Right lobe of liver (tissue), 6 donors: ENCODE results near the gene NRIP3. TPM values are rescaled to one million over a fixed set of nuclear protein-coding genes. Genes with fewer than 3 reads are reported as not detected.

Experiments
- ATAC-seq, 4 donors: fragments of 200-7000 bp; cut with Tn5 transposase; one replicate each; pipeline ENCODE4 v1.9.1; 2020; ENCODE audit warnings: mild to moderate bottlenecking in 4 of 4, moderate library complexity in 4 of 4
- DNase-seq, 3 donors: peaks; one replicate each; pipeline ENCODE4 v3.0.0-alpha.2; 2020
- H3K27ac ChIP-seq, 3 donors: fragments of 200-600 bp; one replicate each; pipeline ENCODE4 v1.8.0; 2022
- H3K27me3 ChIP-seq, 2 donors: fragments of 200-600 bp; one replicate each; pipeline ENCODE4 v1.8.0; 2022
- H3K36me3 ChIP-seq, 4 donors: fragments of 200-600 bp; sonication (generic) in 1 of 4; one replicate each; pipeline versions ENCODE4 v1.5.1 to v1.8.0; 2017 to 2022; ENCODE audit warnings: control low read depth in 1 of 4
- H3K4me1 ChIP-seq, 4 donors: fragments of 200-600 bp; sonication (generic) in 1 of 4; one replicate each; pipeline versions ENCODE4 v1.5.1 to v1.8.0; 2017 to 2022; ENCODE audit warnings: control low read depth in 1 of 4
- H3K4me3 ChIP-seq, 3 donors: fragments of 200-600 bp; one replicate each; pipeline ENCODE4 v1.8.0; 2022
- H3K9me3 ChIP-seq, 4 donors: fragments of 200-600 bp; sonication (generic) in 1 of 4; one replicate each; pipeline versions ENCODE4 v1.5.1 to v1.8.0; 2017 to 2022; ENCODE audit warnings: control low read depth in 1 of 4
- CTCF ChIP-seq, 4 donors: fragments of 200-600 bp in 3 of 4; fragments of 450-650 bp in 1 of 4; IDR thresholded peaks; one replicate each; pipeline versions ENCODE4 v1.5.1 to v1.8.0; 2016 to 2022; ENCODE audit warnings: antibody characterized with exemption in 4 of 4, mild to moderate bottlenecking in 2 of 4
- POLR2A ChIP-seq: fragments of 450-650 bp; IDR thresholded peaks from one replicate; pipeline ENCODE4 v1.6.1; 2017; ENCODE audit warnings: antibody characterized with exemption, mild to moderate bottlenecking
- WGBS: methylation state at CpG from one replicate; pipeline ENCODE4 v1.1.6; 2018; ENCODE audit warnings: low coverage, low lambda C conversion rate; ENCODE audit not compliant: insufficient coverage; ENCODE audit errors: missing lambda C conversion rate; 5-methylcytosine and 5-hydroxymethylcytosine counted together
- intact Hi-C, 2 donors: fragments of 100-400 bp; cut with DNase I; formaldehyde crosslinking; loops; one replicate each; pipeline versions ENCODE4 v1.11.2 to v1.14.1; 2022
- total RNA-seq, 6 experiments: library from RNA; depleted of rRNA in 2 of 6; stranded (reverse); fragments of >200 nt in 2 of 6; fragmentation: NEBNext Ultra II Directional in 3 of 6; extraction: Animal tissue kit (Norgen Biotek cat#: 25700) in 3 of 6; gene quantifications; one replicate each; pipeline versions ENCODE4 v1.1.0 to v1.2.4, GENCODE V29; 2016 to 2023
- donor health status: DM: no; HTN: yes; CAD: no.
- donor health status: DM: no; HTN: no; CAD: no.
- donor health status: DM: no; HTN: no; CAD: no.
- donor health status: DM: no; HTN: yes; CAD: no.
- donor health status: DM: no; HTN: yes; CAD: no.

Gene NRIP3
- total RNA-seq, 6 experiments from 2014 or later, result 0.31 to 0.84 (median 0.37) TPM; not detected in 2

GRCh38 chr11:8961401-8961800 lies 42.4 kb downstream of the NRIP3 start:
- TF ChIP-seq CTCF (IDR thresholded peaks at IDR 0.05) (no peak), POLR2A (no peak)
- intact Hi-C loops, result loop anchor here in 1 of 2 donors (5.0 kb wide), 1 partner anchor 279 kb away; the partner anchor contains the start of genes RPL27A and TRIM66
- no peak for DNase-seq
- peaks cover 0 to 28% (median 13%) of the 10 kb centered on the region in 4 donors for H3K4me1 ChIP-seq
- no peaks in the 10 kb centered on the region for H3K9me3 ChIP-seq
- peaks cover 0 to 6% (median 0%) of the 10 kb centered on the region in 4 donors for H3K36me3 ChIP-seq
- H3K27me3 ChIP-seq, result no peaks in the 10 kb centered on the region
- no peak for ATAC-seq
- WGBS, result 34% methylated on average over 2 of the region's 2 CpGs
- no peak overlapping the region for H3K27ac ChIP-seq
- H3K4me3 ChIP-seq, result no peak overlapping the region

GRCh38 chr11:8959546-8960166 lies 44.1 kb downstream of the NRIP3 start:
- DNase-seq (no peak), ATAC-seq (peak; percentile 36 to 55 (median 45))
- H3K9me3 ChIP-seq, result no peaks in the 10 kb centered on the region
- 41% methylated on average over 2 of the region's 2 CpGs for WGBS
- H3K4me3 ChIP-seq, result no peak overlapping the region
- intact Hi-C loops, result loop anchor here in 1 of 2 donors (5.0 kb wide), 1 partner anchor 277 kb away; the partner anchor contains the start of genes RPL27A and TRIM66
- peak; percentile 56 to 65 (median 60) for TF ChIP-seq CTCF (IDR thresholded peaks at IDR 0.05)
- TF ChIP-seq POLR2A, result no peak
- H3K27ac ChIP-seq, result peak overlapping the region in 1 of 3 donors; percentile 45
- peaks cover 0 to 20% (median 6%) of the 10 kb centered on the region in 4 donors for H3K36me3 ChIP-seq
- H3K4me1 ChIP-seq, result peaks cover 0 to 20% (median 9%) of the 10 kb centered on the region in 4 donors
- no peaks in the 10 kb centered on the region for H3K27me3 ChIP-seq

- Histone ChIP-seq H3K36me3 (peaks cover 0 to 43% (median 13%) of the 10 kb centered on the region in 4 donors), H3K9me3 (no peaks in the 10 kb centered on the region), H3K27me3 (no peaks in the 10 kb centered on the region), H3K27ac (no peak overlapping the region), H3K4me3 (no peak overlapping the region), H3K4me1 (peaks cover 0 to 12% (median 3%) of the 10 kb centered on the region in 4 donors)
- no peak for ATAC-seq
- DNase-seq, result no peak
- intact Hi-C loops, result no loop called here
- WGBS, result 89% methylated on average over 4 of the region's 4 CpGs
- TF ChIP-seq POLR2A (no peak), CTCF (IDR thresholded peaks at IDR 0.05) (no peak)
These were observed 46.9 kb downstream of the NRIP3 start for GRCh38 chr11:8956860-8957259.

GRCh38 chr11:8948886-8949285 lies 54.9 kb downstream of the NRIP3 start:
- Histone ChIP-seq H3K4me1 (no peaks in the 10 kb centered on the region), H3K4me3 (no peak overlapping the region), H3K36me3 (peaks cover 0 to 47% (median 18%) of the 10 kb centered on the region in 4 donors), H3K27me3 (no peaks in the 10 kb centered on the region), H3K27ac (no peak overlapping the region), H3K9me3 (no peaks in the 10 kb centered on the region)
- TF ChIP-seq POLR2A, result no peak
- TF ChIP-seq CTCF (IDR thresholded peaks at IDR 0.05), result no peak
- DNase-seq (no peak), ATAC-seq (no peak)
- WGBS, result 52% methylated on average over 3 of the region's 3 CpGs
- intact Hi-C loops, result no loop called here
